ENCODE data around the gene HTR2B.
"Not testable (repeated sequence)": the region's sequence is repeated elsewhere in the genome, so short reads cannot be mapped to it uniquely, and the experiment has no call there.

HTR2B gene

GRCh38 chr2:231069379-231070054 lies 55.3 kb downstream of the HTR2B start:
- no peak for DNase-seq

- no peak for DNase-seq
Observed at GRCh38 chr2:231068525-231069222, 56.2 kb downstream of the HTR2B start.

DNA sequence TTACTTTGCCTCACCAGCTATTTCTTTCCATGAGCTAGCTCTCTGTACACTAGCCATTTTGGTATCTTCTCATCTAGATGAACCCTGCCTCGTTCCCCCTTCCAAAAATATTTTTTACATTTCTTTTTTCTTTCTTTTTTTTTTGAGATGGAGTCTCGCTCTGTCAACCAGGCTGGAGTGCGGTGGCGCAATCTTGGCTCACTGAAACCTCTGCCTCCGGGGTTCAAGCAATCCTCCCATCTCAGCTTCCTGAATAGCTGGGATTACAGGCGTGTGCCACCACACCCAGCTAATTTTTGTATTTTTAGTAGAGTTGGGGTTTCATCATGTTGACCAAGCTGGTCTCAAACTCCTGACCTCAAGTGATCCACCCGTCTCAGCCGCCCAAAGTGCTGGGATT lies 57.3 kb downstream of the HTR2B start:
- not testable (repeated sequence) for DNase-seq

- DNase-seq: no peak
Observed at GRCh38 chr2:231065966-231066365, 58.9 kb downstream of the HTR2B start.

DNA sequence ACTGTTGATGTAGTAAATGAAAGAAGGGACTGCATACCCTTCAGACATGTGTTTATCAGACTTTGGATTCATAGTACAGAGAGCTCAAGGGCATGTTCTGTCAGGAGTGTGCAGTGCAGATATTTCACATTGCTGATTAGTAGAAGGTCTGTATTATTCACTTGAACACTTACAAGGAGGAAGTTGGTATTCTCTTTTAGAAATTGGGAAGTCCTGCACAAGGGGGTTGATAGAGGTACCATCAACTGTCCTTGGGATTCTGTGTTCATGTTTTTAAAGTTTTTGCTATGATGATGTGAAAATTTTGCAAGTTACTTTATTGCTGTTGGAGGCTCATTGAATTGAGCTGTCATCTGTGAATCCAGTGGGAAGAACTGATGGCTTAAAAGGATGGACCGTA lies 61.5 kb downstream of the HTR2B start:
- DNase-seq: no peak

DNA sequence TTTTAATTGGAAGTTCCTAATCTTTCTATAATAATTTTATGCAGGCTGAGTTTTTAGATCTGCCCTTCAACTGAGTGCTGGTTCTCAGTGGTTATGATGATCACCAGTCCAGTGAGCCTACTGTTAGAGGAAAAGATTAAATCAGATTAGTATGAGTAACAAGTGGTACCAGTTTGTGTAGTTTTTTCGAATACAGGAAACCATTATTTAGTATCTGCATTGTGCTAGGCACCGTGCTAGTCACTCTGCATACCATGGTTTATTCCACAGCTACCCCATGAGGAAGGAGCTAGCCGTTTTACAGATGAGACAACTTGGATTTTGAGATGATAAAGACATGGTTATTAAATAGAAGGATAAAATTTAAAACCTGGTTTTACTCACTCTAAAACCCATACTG lies 62.1 kb downstream of the HTR2B start:
- DNase-seq: no peak

DNA sequence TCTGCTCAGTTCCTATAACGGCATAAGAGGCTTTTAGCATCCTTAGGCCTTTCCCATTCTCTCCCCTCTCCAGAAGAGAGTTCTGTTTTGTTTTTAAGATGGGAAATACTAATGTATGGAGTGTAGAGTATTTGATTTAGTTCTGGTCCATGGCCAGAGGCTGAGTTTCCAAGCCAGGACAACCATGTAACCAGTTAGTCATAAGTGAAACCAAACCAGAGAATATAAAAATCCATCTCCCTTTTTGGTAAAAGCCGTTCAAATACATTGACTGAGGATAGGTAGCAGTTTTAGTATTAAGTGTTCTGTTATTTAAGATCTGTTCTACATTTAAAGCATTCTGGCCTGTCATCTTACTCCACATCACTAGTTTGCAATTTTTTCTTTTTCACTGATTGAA lies 65.1 kb downstream of the HTR2B start:
- no peak for DNase-seq

GRCh38 chr2:231058761-231059550 lies 65.9 kb downstream of the HTR2B start:
- DNase-seq: no peak

Data from NCI-H446 treated with DMSO at 0.1 percent for 48 hours (cell line).